Mucosa of stomach (tissue), 1 donor: Measurements from ENCODE around the gene EEA1.

Experiments
- H3K27me3 ChIP-seq: one replicate; pipeline ENCODE4 v1.7.0; 2013; ENCODE audit warnings: mild to moderate bottlenecking, low read length; ENCODE audit not compliant: control insufficient read depth, insufficient read depth
- H3K36me3 ChIP-seq: one replicate; pipeline ENCODE4 v1.7.0; 2013; ENCODE audit warnings: low read length; ENCODE audit not compliant: control insufficient read depth, insufficient read depth
- H3K4me1 ChIP-seq: one replicate; pipeline ENCODE4 v1.7.0; 2013; ENCODE audit warnings: mild to moderate bottlenecking, low read length; ENCODE audit not compliant: control insufficient read depth, insufficient read depth
- H3K4me3 ChIP-seq: one replicate; pipeline ENCODE4 v1.7.0; 2013; ENCODE audit warnings: low read length
- H3K9ac ChIP-seq: one replicate; pipeline ENCODE4 v1.7.0; 2013; ENCODE audit warnings: mild to moderate bottlenecking, low read length, moderate library complexity
- H3K9me3 ChIP-seq: one replicate; pipeline ENCODE4 v1.7.0; 2013; ENCODE audit warnings: mild to moderate bottlenecking, low read length, moderate library complexity; ENCODE audit not compliant: control insufficient read depth
- donor health status: Pancreatic carcinoma.

Gene EEA1

GRCh38 chr12:92784797-92785562, 144.1 kb downstream of the EEA1 start:
- Histone ChIP-seq H3K4me3 (no peak overlapping the region), H3K9ac (no peak overlapping the region), H3K9me3 (no peaks in the 10 kb centered on the region), H3K4me1 (no peaks in the 10 kb centered on the region), H3K36me3 (no peaks in the 10 kb centered on the region), H3K27me3 (no peaks in the 10 kb centered on the region)

- no peaks in the 10 kb centered on the region for H3K4me1 ChIP-seq
- no peak overlapping the region for H3K4me3 ChIP-seq
- no peaks in the 10 kb centered on the region for H3K36me3 ChIP-seq
- no peak overlapping the region for H3K9ac ChIP-seq
- no peaks in the 10 kb centered on the region for H3K27me3 ChIP-seq
- H3K9me3 ChIP-seq = no peaks in the 10 kb centered on the region
Measured at GRCh38 chr12:92784356-92784755, 144.7 kb downstream of the EEA1 start.

GRCh38 chr12:92779902-92780301, 149.2 kb downstream of the EEA1 start:
- Histone ChIP-seq H3K4me3 (no peak overlapping the region), H3K9me3 (no peaks in the 10 kb centered on the region), H3K27me3 (no peaks in the 10 kb centered on the region), H3K4me1 (no peaks in the 10 kb centered on the region), H3K9ac (no peak overlapping the region), H3K36me3 (peaks cover 3% of the 10 kb centered on the region)

- H3K27me3 ChIP-seq = no peaks in the 10 kb centered on the region
- H3K9ac ChIP-seq = no peak overlapping the region
- H3K36me3 ChIP-seq = peaks cover 3% of the 10 kb centered on the region
- H3K4me1 ChIP-seq = no peaks in the 10 kb centered on the region
- H3K4me3 ChIP-seq = no peak overlapping the region
- no peaks in the 10 kb centered on the region for H3K9me3 ChIP-seq
Measured at GRCh38 chr12:92778525-92778924, 150.6 kb downstream of the EEA1 start.

- Histone ChIP-seq H3K9me3 (no peaks in the 10 kb centered on the region), H3K4me1 (no peaks in the 10 kb centered on the region), H3K36me3 (peaks cover 3% of the 10 kb centered on the region), H3K9ac (no peak overlapping the region), H3K4me3 (no peak overlapping the region), H3K27me3 (no peaks in the 10 kb centered on the region)
Measured at GRCh38 chr12:92775416-92775815, 153.7 kb downstream of the EEA1 start.

- no peaks in the 10 kb centered on the region for H3K27me3 ChIP-seq
- no peak overlapping the region for H3K4me3 ChIP-seq
- H3K9me3 ChIP-seq = no peaks in the 10 kb centered on the region
- H3K36me3 ChIP-seq = no peaks in the 10 kb centered on the region
- H3K9ac ChIP-seq = no peak overlapping the region
- no peaks in the 10 kb centered on the region for H3K4me1 ChIP-seq
Measured at GRCh38 chr12:92771001-92771400, 158.1 kb downstream of the EEA1 start.

- Histone ChIP-seq H3K4me1 (no peaks in the 10 kb centered on the region), H3K27me3 (no peaks in the 10 kb centered on the region), H3K36me3 (no peaks in the 10 kb centered on the region), H3K4me3 (no peak overlapping the region), H3K9ac (no peak overlapping the region), H3K9me3 (no peaks in the 10 kb centered on the region)
Measured at GRCh38 chr12:92769124-92769901, 159.8 kb downstream of the EEA1 start.

GRCh38 chr12:92765871-92766270, 163.2 kb downstream of the EEA1 start:
- no peaks in the 10 kb centered on the region for H3K27me3 ChIP-seq

GRCh38 chr12:92764831-92765230, 164.3 kb downstream of the EEA1 start:
- H3K27me3 ChIP-seq = no peaks in the 10 kb centered on the region
- H3K9me3 ChIP-seq = no peaks in the 10 kb centered on the region
- H3K9ac ChIP-seq = no peak overlapping the region
- no peak overlapping the region for H3K4me3 ChIP-seq
- no peaks in the 10 kb centered on the region for H3K36me3 ChIP-seq
- H3K4me1 ChIP-seq = no peaks in the 10 kb centered on the region

More at GRCh38 chr12:92765871-92766270, 163.2 kb downstream of the EEA1 start:
- H3K9ac ChIP-seq = no peak overlapping the region
- H3K4me3 ChIP-seq = no peak overlapping the region
- H3K9me3 ChIP-seq = no peaks in the 10 kb centered on the region
- no peaks in the 10 kb centered on the region for H3K36me3 ChIP-seq
- H3K4me1 ChIP-seq = no peaks in the 10 kb centered on the region

- H3K4me3 ChIP-seq = no peak overlapping the region
- H3K27me3 ChIP-seq = no peaks in the 10 kb centered on the region
- H3K4me1 ChIP-seq = no peaks in the 10 kb centered on the region
- H3K9me3 ChIP-seq = no peaks in the 10 kb centered on the region
- H3K36me3 ChIP-seq = no peaks in the 10 kb centered on the region
- no peak overlapping the region for H3K9ac ChIP-seq
Measured at GRCh38 chr12:92762773-92763172, 166.3 kb downstream of the EEA1 start.

- no peaks in the 10 kb centered on the region for H3K27me3 ChIP-seq
- H3K36me3 ChIP-seq = no peaks in the 10 kb centered on the region
- no peak overlapping the region for H3K4me3 ChIP-seq
- H3K4me1 ChIP-seq = no peaks in the 10 kb centered on the region
- H3K9me3 ChIP-seq = no peaks in the 10 kb centered on the region
- H3K9ac ChIP-seq = no peak overlapping the region
Measured at GRCh38 chr12:92759634-92760268, 169.3 kb downstream of the EEA1 start.

- H3K4me1 ChIP-seq = no peaks in the 10 kb centered on the region
- H3K9me3 ChIP-seq = no peaks in the 10 kb centered on the region
- no peak overlapping the region for H3K9ac ChIP-seq
- H3K27me3 ChIP-seq = no peaks in the 10 kb centered on the region
- H3K36me3 ChIP-seq = no peaks in the 10 kb centered on the region
- no peak overlapping the region for H3K4me3 ChIP-seq
Measured at GRCh38 chr12:92757597-92758121, 171.4 kb downstream of the EEA1 start.
